AG10803 (cell line): ENCODE data around the gene CRTAC1.

ENCODE experiments used
- DNase-seq: peaks from one replicate; pipeline ENCODE4 v3.0.0; 2010; ENCODE audit warnings: low read depth
- H3K4me3 ChIP-seq: 2 replicates; pipeline ENCODE4 v1.5.1; 2011; ENCODE audit warnings: mild to moderate bottlenecking, low read length, control low read depth
- CTCF ChIP-seq: conservative IDR thresholded peaks from 2 replicates; pipeline ENCODE4 v1.5.1; 2011; ENCODE audit warnings: mild to moderate bottlenecking, low read length, control low read depth, inconsistent platforms

CRTAC1 gene

GRCh38 chr10:97875391-97875790 is 155.0 kb downstream of the CRTAC1 start:
- TF ChIP-seq CTCF: no peak
- no peak overlapping the region for H3K4me3 ChIP-seq
- peak; percentile 11 for DNase-seq

GRCh38 chr10:97874332-97874731 is 156.1 kb downstream of the CRTAC1 start:
- no peak for TF ChIP-seq CTCF
- H3K4me3 ChIP-seq: no peak overlapping the region
- no peak for DNase-seq

- DNase-seq: no peak
- H3K4me3 ChIP-seq: no peak overlapping the region
- TF ChIP-seq CTCF: no peak
Observed at GRCh38 chr10:97873569-97873968, 156.9 kb downstream of the CRTAC1 start.

GRCh38 chr10:97870990-97871389 is 159.4 kb downstream of the CRTAC1 start:
- DNase-seq: no peak
- H3K4me3 ChIP-seq: no peak overlapping the region
- TF ChIP-seq CTCF: no peak

GRCh38 chr10:97869091-97870042 is 161.1 kb downstream of the CRTAC1 start:
- TF ChIP-seq CTCF: peak; percentile 88
- DNase-seq: peak; percentile 86
- no peak overlapping the region for H3K4me3 ChIP-seq

GRCh38 chr10:97868134-97868685 is 162.2 kb downstream of the CRTAC1 start:
- no peak overlapping the region for H3K4me3 ChIP-seq
- TF ChIP-seq CTCF: no peak
- no peak for DNase-seq

- no peak for TF ChIP-seq CTCF
- no peak overlapping the region for H3K4me3 ChIP-seq
- DNase-seq: no peak
Observed at GRCh38 chr10:97867220-97867800, 163.1 kb downstream of the CRTAC1 start.
